DOHH2 (cell line): ENCODE measurements around the gene NPAS2.

Experiments
- H3F3A ChIP-seq: fragments of 200-600 bp; sonication (generic), shearing (Covaris generic); 2 replicates; pipeline ENCODE4 v1.6.0; 2016; ENCODE audit warnings: antibody characterized with exemption, mild to moderate bottlenecking; ENCODE audit not compliant: control insufficient read depth, insufficient read depth
- H3K27ac ChIP-seq: fragments of 200-600 bp; sonication (generic); 2 replicates; pipeline ENCODE4 v1.5.1; 2014; ENCODE audit warnings: low read depth, mild to moderate bottlenecking, low read length, moderate library complexity
- H3K27me3 ChIP-seq: fragments of 200-600 bp; sonication (generic); 2 replicates; pipeline ENCODE4 v1.6.1; 2014; ENCODE audit warnings: mild to moderate bottlenecking, low read length, mixed read lengths; ENCODE audit not compliant: control insufficient read depth
- H3K36me3 ChIP-seq: fragments of 200-600 bp; sonication (generic); 2 replicates; pipeline ENCODE4 v1.6.1; 2014; ENCODE audit warnings: mild to moderate bottlenecking, low read length, moderate library complexity, mixed read lengths; ENCODE audit not compliant: control insufficient read depth
- H3K4me1 ChIP-seq: fragments of 200-600 bp; sonication (generic); 2 replicates; pipeline ENCODE4 v1.6.1; 2014; ENCODE audit warnings: mild to moderate bottlenecking, low read length, mixed read lengths; ENCODE audit not compliant: control insufficient read depth
- H3K4me2 ChIP-seq: fragments of 200-600 bp; sonication (generic); 2 replicates; pipeline ENCODE4 v1.6.0; 2014; ENCODE audit warnings: mild to moderate bottlenecking, low read length, moderate library complexity
- H3K4me3 ChIP-seq: fragments of 200-600 bp; sonication (generic); 2 replicates; pipeline ENCODE4 v1.5.1; 2014; ENCODE audit warnings: mild to moderate bottlenecking, low read length, mixed read lengths
- H3K79me2 ChIP-seq: fragments of 200-600 bp; sonication (generic); 2 replicates; pipeline ENCODE4 v1.6.1; 2014; ENCODE audit warnings: mild to moderate bottlenecking, low read length, mixed read lengths; ENCODE audit not compliant: control insufficient read depth
- H3K9me2 ChIP-seq: fragments of 200-600 bp; sonication (generic); replicated peaks from 2 replicates; pipeline ENCODE4 v1.6.1; 2014; ENCODE audit warnings: mild to moderate bottlenecking, low read length, mixed read lengths; ENCODE audit not compliant: control insufficient read depth
- H3K9me3 ChIP-seq: fragments of 200-600 bp; sonication (generic); 2 replicates; pipeline ENCODE4 v1.6.1; 2014; ENCODE audit warnings: antibody characterized with exemption, low read length, mixed read lengths; ENCODE audit not compliant: control insufficient read depth, insufficient read depth
- H4K20me1 ChIP-seq: fragments of 200-600 bp; sonication (generic); 2 replicates; pipeline ENCODE4 v1.6.0; 2014; ENCODE audit warnings: low read depth, mild to moderate bottlenecking, antibody characterized with exemption, low read length, moderate library complexity; ENCODE audit not compliant: control insufficient read depth, insufficient read depth
- CTCF ChIP-seq: fragments of 200-600 bp; sonication (generic); IDR thresholded peaks from one replicate; pipeline ENCODE4 v1.5.1; 2014; ENCODE audit warnings: antibody characterized with exemption, mild to moderate bottlenecking, low read depth, low read length; ENCODE audit not compliant: poor library complexity, severe bottlenecking
- EZH2phosphoT487 ChIP-seq: fragments of 200-600 bp; sonication (generic); IDR thresholded peaks from 2 replicates; pipeline ENCODE4 v1.6.1; 2017; ENCODE audit warnings: borderline replicate concordance, mild to moderate bottlenecking, antibody characterized with exemption, low read length, moderate library complexity, mixed read lengths

NPAS2 gene

GRCh38 chr2:100855606-100856005, 35.7 kb downstream of the NPAS2 start:
- Histone ChIP-seq H3K36me3 (no peaks in the 10 kb centered on the region), H3K4me2 (no peak overlapping the region), H3K27ac (no peak overlapping the region), H3K27me3 (no peaks in the 10 kb centered on the region), H3K79me2 (no peaks in the 10 kb centered on the region), H3K4me1 (no peaks in the 10 kb centered on the region), H3K4me3 (no peak overlapping the region), H3F3A (no peaks in the 10 kb centered on the region), H4K20me1 (no peaks in the 10 kb centered on the region), H3K9me3 (no peaks in the 10 kb centered on the region), H3K9me2 (no peaks in the 10 kb centered on the region)
- no peak for TF ChIP-seq CTCF
- TF ChIP-seq EZH2phosphoT487 = no peak

- Histone ChIP-seq H4K20me1 (no peaks in the 10 kb centered on the region), H3K27ac (no peak overlapping the region), H3F3A (no peaks in the 10 kb centered on the region), H3K9me3 (no peaks in the 10 kb centered on the region), H3K79me2 (no peaks in the 10 kb centered on the region), H3K4me2 (no peak overlapping the region), H3K4me1 (no peaks in the 10 kb centered on the region), H3K4me3 (no peak overlapping the region), H3K27me3 (no peaks in the 10 kb centered on the region), H3K36me3 (no peaks in the 10 kb centered on the region), H3K9me2 (no peaks in the 10 kb centered on the region)
- no peak for TF ChIP-seq EZH2phosphoT487
- no peak for TF ChIP-seq CTCF
Measured at GRCh38 chr2:100856732-100857131, 36.8 kb downstream of the NPAS2 start.

GRCh38 chr2:100857341-100857740, 37.4 kb downstream of the NPAS2 start:
- H3K27me3 ChIP-seq = no peaks in the 10 kb centered on the region
- H3K79me2 ChIP-seq = no peaks in the 10 kb centered on the region
- H3K9me2 ChIP-seq = no peaks in the 10 kb centered on the region
- H3K4me3 ChIP-seq = no peak overlapping the region
- H3K36me3 ChIP-seq = no peaks in the 10 kb centered on the region
- H3K4me1 ChIP-seq = no peaks in the 10 kb centered on the region
- H4K20me1 ChIP-seq = no peaks in the 10 kb centered on the region
- H3K4me2 ChIP-seq = no peak overlapping the region
- TF ChIP-seq CTCF (no peak), EZH2phosphoT487 (no peak)
- no peak overlapping the region for H3K27ac ChIP-seq
- no peaks in the 10 kb centered on the region for H3F3A ChIP-seq
- no peaks in the 10 kb centered on the region for H3K9me3 ChIP-seq

GRCh38 chr2:100857915-100858314, 38.0 kb downstream of the NPAS2 start:
- Histone ChIP-seq H3K27me3 (no peaks in the 10 kb centered on the region), H3K36me3 (no peaks in the 10 kb centered on the region), H3K79me2 (no peaks in the 10 kb centered on the region), H3K9me3 (no peaks in the 10 kb centered on the region), H3F3A (no peaks in the 10 kb centered on the region), H3K27ac (no peak overlapping the region), H3K9me2 (no peaks in the 10 kb centered on the region), H3K4me3 (no peak overlapping the region), H3K4me1 (no peaks in the 10 kb centered on the region), H3K4me2 (no peak overlapping the region), H4K20me1 (no peaks in the 10 kb centered on the region)
- TF ChIP-seq EZH2phosphoT487 (no peak), CTCF (no peak)
